NCI-H128 (cell line): ENCODE measurements around the gene LEUTX.
A peak's percentile ranks its signal among the peaks of the same experiment; 100 is the strongest.
"Not testable (repeated sequence)": the region's sequence is repeated elsewhere in the genome, so short reads cannot be mapped to it uniquely, and the experiment has no call there.

Experiments
- DNase-seq: peaks from one replicate; lab custom pipeline; 2025; ENCODE audit not compliant: unreplicated experiment; lab: John Stamatoyannopoulos, UW

Gene LEUTX

GRCh38 chr19:39768786-39769185 is 9.9 kb upstream of the LEUTX start:
- DNase-seq = no peak

- no peak for DNase-seq
Measured at GRCh38 chr19:39780894-39781293, 2.2 kb downstream of the LEUTX start.

- no peak for DNase-seq
Measured at GRCh38 chr19:39788244-39788643, 9.6 kb downstream of the LEUTX start.

GRCh38 chr19:39792999-39793546 is 14.4 kb downstream of the LEUTX start:
- peak; percentile 76 for DNase-seq

- no peak for DNase-seq
Measured at GRCh38 chr19:39795001-39795400, 16.3 kb downstream of the LEUTX start.

- no peak for DNase-seq
Measured at GRCh38 chr19:39796000-39796498, 17.4 kb downstream of the LEUTX start.

- DNase-seq = no peak
Measured at GRCh38 chr19:39797083-39797482, 18.4 kb downstream of the LEUTX start.

GRCh38 chr19:39802958-39803357 is 24.3 kb downstream of the LEUTX start:
- no peak for DNase-seq

- no peak for DNase-seq
Measured at GRCh38 chr19:39805104-39805503, 26.4 kb downstream of the LEUTX start.

- DNase-seq = no peak
Measured at GRCh38 chr19:39807846-39808364, 29.3 kb downstream of the LEUTX start.

- DNase-seq = not testable (repeated sequence)
Measured at GRCh38 chr19:39808688-39809087, 30.0 kb downstream of the LEUTX start.

GRCh38 chr19:39809368-39809767 is 30.7 kb downstream of the LEUTX start:
- no peak for DNase-seq

- DNase-seq = no peak
Measured at GRCh38 chr19:39810424-39810823, 31.8 kb downstream of the LEUTX start.

- no peak for DNase-seq
Measured at GRCh38 chr19:39811064-39811463, 32.4 kb downstream of the LEUTX start.

GRCh38 chr19:39813264-39813993 is 34.8 kb downstream of the LEUTX start:
- no peak for DNase-seq

- DNase-seq = not testable (repeated sequence)
Measured at GRCh38 chr19:39814111-39814510, 35.5 kb downstream of the LEUTX start.

- no peak for DNase-seq
Measured at GRCh38 chr19:39814595-39814994, 35.9 kb downstream of the LEUTX start.

GRCh38 chr19:39816287-39817048 is 37.8 kb downstream of the LEUTX start:
- DNase-seq = no peak

GRCh38 chr19:39817888-39818561 is 39.4 kb downstream of the LEUTX start:
- no peak for DNase-seq

- no peak for DNase-seq
Measured at GRCh38 chr19:39818626-39819097, 40.0 kb downstream of the LEUTX start.

- DNase-seq = no peak
Measured at GRCh38 chr19:39819786-39820185, 41.1 kb downstream of the LEUTX start.
